Stimulated activated CD8-positive, alpha-beta memory T cell treated with anti-CD3 and anti-CD28 coated beads, Interleukin-7, amount 100 ng/mL, for 4 hours (primary cell): ENCODE measurements around the gene PADI4.

ENCODE experiments used
- DNase-seq, 2 donors: peaks; one replicate each; pipeline ENCODE4 v3.0.0-alpha.2; 2020; ENCODE audit warnings: low read depth in 2 of 2

PADI4 gene

DNA sequence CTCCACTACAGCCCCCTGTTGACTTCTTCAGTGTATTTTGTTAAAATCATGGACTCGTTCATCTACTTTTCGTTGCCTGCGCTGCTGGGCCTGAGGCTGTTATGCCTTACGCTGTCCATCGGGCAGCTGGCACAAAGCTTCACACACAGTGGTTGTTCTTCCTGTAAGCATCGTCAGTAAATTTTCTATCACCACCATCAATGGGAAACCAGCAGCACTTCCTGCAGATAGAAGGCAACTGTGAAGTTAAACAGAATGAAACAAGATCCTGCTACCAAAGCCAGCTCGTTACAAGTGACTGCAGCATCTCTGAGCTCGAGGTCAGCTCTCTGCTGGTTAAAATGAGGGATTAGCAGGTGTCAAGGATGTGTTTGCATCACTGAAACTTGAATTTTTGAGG lies 42.1 kb downstream of the PADI4 start:
- DNase-seq: no peak

DNA sequence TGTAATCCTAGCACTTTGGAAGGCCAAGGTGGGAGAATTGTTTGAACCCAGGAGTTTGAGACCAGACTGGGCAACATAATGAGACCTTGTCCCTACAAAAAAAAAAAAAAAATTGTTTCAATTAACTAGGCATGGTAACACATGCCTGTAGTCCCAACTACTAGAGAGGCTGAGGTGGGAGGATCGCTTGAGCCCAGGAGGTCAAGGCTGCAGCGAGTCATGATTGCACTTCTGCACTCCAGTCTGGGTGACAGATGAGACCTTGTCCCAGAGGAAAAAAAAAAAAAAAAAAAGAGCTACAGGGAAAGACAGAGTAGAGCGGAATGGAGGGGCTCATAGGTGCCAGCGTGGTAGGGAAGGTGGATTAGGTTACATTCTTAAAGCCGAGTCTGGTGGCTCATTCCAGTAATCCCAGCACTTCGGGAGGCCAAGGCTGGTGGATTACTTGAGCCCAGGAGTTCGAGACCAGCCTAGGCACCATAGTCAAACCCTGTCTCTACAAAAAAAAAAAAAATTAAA lies 43.0 kb downstream of the PADI4 start:
- no peak for DNase-seq

DNA sequence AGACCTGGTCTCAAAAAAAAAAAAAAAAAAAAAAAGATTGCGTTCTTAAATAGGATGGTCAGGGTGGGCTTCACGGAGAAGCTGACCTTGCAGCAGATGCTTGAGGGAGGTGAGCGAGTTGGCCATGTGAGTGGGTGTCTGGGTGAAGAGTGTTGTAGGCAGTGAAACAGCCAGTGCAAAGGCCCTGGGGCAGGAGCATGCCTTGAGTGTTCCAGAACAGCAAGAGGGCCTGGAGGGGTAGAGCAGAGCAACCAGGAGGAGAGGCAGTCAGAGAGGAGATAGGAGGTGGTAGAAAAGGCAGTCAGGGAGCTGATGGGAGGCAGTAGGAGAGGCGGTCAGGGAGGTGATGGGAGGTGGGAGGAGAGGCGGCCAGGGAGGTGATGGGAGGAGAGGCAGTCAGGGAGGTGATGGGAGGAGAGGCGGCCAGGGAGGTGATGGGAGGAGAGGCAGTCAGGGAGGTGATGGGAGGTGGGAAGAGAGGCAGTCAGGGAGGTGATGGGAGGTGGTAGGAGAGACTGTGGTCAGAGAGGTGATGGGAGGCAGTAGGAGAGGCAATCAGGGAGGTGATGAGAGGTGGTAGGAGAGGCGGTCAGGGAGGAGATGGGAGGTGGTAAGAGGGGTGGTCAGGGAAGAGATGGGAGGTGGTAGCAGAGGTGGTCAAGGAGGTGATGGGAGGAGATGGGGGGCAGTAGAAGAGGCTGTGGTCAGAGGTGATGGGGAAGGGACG lies 43.8 kb downstream of the PADI4 start:
- DNase-seq: no peak

DNA sequence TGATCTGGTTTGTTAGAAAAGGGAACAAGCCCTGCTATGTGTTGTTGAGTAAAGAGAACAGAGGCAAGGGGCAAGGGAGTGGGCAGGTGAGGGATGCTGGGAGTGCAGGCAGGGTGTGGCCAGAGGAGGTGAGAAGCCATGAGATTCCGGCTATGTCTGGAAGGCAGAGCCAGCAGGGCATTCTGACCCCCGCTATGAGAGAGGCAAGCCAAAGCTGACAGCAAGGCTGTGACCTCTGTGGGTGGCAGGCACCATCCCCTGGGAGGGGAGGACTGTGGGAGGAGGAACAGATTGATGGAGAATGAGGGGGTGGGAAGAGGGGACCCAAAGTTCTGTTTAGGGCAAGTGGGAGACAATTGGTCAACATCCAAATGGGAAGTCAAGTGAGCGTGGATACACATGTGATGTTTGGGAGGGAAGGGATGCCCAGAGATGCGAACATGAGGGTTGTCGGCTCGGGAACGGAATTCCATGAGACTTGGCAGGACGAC lies 44.5 kb downstream of the PADI4 start:
- DNase-seq: no peak

DNA sequence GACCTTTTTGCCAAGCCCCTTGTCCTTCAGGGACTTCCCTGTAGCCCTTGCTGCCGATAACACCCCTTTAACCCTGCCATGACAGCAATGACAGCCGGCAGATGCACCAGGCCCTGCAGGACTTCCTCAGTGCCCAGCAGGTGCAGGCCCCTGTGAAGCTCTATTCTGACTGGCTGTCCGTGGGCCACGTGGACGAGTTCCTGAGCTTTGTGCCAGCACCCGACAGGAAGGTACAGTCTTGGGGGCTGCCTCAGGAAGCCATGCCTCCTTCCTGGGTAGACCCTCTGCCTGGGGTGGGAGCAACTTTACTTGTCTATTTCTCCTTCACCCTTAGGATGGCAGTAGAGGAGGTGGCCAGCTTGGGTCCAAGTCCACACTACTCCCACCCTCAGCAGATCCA lies 47.9 kb downstream of the PADI4 start:
- DNase-seq: peak in 1 of 2 donors; percentile 10

DNA sequence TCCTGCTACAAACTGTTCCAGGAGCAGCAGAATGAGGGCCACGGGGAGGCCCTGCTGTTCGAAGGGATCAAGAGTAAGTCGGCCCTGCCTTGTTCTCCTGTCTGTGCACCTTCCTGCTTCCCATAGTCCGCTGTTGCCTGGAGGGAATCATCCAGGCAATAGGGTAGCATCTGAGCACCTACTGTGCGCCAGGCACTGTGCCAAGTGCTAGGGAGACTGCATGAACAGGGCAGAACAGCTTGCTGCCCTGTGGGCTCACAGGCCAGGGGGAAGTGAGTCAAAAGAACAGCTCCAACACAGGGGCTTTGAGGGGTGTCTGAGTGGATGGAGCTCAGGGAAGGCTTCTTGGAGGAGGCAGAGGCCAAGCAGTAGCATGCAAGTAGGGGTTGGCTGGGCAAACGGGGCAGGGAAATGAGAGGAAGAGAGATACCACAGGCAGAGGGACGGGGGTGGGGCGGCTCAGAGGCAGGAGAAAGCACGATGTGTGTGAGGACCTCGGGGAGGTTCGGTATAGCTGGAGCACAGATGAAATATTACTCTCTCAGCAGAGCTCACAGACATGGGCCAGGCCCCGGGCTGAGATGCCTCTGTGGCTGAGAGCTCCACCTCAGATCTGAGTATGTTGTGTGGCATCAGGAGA lies 48.5 kb downstream of the PADI4 start:
- no peak for DNase-seq

DNA sequence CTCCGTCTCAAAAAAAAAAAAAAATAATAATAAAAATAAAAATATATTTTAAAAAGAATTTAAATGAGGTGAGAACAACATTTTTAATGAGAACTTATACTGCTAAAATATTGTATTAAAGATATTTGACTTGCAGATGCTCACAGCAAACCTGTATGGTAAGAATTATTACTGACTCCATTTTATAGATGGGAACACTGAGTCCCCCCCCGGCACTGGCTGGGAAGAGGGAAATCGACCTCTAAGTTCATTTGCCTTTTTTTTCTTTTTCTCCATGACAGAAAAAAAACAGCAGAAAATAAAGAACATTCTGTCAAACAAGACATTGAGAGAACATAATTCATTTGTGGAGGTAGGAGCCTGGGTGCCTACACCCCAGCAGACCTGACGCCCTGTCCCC lies 50.6 kb downstream of the PADI4 start:
- no peak for DNase-seq

DNA sequence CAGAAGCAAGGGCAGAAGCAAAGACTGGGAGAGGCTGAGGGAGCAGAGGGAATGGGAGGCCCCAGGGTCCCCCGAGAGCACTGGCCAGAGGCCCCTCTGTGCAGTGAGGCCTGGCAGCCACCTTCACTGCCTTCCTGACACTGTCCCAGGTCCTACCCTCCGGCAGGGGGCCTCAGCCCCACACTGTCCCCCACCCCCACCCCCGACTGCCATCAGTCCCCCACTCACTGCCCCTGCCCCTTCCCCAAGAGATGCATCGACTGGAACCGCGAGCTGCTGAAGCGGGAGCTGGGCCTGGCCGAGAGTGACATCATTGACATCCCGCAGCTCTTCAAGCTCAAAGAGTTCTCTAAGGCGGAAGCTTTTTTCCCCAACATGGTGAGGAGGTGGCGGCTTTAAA lies 51.0 kb downstream of the PADI4 start:
- DNase-seq: no peak

DNA sequence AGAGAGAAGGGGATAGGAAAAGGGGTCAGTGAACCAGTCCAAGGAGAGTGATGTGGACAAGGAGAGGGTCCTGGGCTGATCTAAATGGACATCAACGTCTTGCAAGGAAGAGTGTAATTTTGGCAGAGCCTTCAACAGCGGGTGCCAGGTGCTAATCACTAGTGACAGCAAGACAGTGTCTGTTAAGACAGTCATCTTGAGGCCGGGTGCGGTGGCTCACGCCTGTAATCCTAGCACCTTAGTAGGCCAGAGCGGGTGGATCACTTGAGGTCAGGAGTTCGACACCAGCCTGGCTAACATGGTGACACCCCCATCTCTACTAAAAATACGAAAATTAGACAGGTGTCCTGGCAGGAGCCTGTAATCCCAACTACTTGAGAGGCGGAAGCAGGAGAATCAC lies 51.8 kb downstream of the PADI4 start:
- no peak for DNase-seq

DNA sequence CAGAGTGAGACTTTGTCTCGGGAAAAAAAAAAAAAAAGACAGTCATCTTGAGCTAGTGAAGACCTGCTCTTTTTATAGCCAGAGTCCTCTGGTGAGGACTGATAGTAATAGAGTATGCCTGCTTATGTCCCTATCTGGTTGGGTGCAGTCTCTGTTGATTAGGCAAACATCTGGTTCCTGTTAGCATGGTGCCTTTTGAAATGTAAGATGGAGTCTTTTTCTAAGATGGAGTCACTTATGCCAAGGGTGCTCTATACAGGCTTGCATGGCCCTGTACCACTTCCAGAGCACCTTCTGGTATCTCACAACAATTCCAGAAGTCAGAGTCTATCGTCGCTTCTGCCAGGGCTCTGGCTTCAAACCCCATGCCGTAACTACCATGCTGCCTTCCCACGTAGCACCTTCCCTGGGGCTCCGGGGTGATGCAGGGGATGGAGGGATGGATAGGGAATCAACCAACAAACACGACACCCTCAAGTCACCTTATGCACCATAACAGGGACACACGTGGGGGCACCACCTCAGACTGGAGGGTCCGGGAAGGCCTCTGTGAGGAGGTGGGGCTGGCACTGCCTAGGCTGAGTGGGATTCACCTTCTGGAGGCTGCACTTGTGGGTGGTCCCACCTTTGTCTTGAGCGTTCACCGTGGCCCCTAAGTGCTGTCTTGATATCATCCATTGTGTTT lies 52.4 kb downstream of the PADI4 start:
- DNase-seq: no peak

DNA sequence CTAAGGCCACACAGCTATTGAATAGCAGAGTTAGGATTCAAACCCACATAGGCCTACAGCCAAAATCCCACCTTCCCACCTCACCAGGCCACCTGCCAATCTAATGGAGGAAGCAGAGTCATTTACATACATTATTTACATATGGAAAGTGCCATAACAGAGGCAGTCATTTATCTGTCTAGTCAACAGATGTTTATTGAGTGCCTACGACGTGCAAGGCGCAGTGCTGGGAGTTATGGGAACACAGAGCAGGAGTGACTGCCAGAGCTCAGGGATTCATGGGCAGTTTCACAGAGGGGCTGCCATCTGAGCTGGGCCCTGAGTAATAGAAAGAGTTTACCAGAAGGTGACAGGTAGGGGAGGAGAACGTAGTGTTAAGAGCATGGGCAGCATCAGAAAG lies 53.7 kb downstream of the PADI4 start:
- no peak for DNase-seq

DNA sequence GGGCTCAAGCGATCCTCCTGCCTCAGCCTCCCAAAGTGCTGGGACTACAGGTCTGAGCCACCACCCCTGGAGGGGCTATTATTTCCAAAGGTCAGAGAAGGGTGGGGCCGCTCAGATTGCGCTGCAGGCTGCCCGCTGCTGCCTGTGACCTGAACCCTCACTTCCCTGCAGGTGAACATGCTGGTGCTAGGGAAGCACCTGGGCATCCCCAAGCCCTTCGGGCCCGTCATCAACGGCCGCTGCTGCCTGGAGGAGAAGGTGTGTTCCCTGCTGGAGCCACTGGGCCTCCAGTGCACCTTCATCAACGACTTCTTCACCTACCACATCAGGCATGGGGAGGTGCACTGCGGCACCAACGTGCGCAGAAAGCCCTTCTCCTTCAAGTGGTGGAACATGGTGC lies 55.4 kb downstream of the PADI4 start:
- DNase-seq: no peak

DNA sequence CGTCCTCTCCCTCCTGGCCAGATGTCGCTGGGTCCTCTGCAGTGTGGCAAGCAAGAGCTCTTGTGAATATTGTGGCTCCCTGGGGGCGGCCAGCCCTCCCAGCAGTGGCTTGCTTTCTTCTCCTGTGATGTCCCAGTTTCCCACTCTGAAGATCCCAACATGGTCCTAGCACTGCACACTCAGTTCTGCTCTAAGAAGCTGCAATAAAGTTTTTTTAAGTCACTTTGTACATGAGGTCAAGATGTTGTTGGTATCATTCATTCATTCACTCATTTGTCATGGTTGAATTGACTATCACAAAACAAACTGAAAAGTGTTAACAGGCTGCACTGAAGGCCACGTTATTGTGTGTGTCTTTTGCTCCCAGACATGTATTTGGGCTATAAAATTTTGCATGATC lies 55.8 kb downstream of the PADI4 start:
- DNase-seq: no peak

DNA sequence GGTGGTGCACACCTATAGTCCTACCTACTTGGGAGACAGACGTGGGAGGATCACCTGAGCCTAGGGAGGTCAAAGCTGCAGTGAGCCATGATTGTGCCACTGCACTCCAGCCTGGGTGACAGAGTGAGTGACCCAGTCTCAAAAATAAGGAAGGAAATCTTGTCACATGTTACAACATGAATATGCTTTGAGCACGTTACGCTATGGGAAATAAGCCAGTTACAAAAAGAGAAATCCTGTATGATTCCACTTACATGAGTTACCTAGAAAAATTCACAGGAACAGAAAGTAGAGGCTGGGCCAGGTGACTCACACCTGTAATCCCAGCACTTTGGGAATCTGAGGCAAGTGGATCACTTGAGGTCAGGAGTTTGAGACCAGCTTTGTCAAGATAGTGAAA lies 57.3 kb downstream of the PADI4 start:
- no peak for DNase-seq

DNA sequence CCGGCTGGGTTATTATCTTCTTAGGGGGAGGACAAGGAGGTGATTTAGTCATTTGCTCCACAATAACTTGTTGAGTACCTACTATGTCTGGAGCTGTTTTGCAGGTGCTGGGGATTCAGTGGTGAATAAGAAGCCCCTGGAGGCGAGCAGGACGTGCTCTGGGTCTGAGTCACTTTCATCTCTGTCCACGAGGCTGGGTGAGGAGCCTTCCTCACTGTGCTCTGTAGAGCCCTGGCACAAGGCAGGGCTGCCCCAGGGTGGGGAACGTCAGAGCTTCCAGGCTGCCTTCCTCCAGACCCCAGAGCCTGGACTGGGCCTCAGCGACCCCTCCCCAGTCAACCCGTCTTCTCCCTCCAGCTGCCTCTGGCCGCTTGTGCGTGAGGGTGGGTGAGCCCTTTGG lies 61.5 kb downstream of the PADI4 start:
- DNase-seq: no peak

DNA sequence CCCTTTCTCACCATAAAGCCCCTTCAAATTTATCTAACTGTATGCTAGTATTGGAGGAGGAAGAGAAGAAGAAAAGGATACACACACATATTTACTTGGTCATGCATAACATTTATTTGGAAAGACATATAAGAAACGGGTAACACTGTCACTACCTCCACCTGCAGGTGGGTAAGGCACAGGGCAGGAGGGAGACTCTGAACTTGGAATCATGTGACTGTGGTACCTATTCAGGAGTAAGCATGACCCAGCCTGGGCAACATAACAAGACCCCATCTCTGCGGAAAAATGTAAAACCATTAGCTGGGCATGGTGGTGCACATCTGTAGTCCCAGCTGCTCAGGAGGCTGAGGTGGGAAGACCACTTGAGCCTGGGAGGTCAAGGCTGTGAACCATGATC lies 62.6 kb downstream of the PADI4 start:
- no peak for DNase-seq

DNA sequence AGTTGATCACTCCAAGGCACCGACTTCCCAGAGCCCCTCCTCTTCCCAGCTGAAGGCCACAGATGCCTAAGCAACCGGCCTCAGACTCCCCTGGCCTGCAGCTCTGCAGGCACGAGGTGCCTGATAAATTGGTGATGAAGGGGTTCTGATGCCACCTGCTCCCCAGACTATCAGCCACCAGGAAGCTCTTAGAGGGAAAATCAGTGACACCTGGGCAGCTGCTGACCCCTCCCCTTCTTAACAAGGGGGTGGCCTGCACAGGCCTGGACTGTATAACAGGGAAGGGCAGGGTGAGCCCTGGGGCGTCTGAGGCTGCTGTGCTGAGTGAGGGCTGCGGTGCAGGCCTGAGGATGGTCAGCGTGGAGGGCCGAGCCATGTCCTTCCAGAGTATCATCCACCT lies 63.9 kb downstream of the PADI4 start, which contains the start of gene PADI6:
TSS of gene PADI6 (plus strand) at position 301 of the 400 bp plus-strand sequence. CDS start at position 351, 50 bp downstream.
- DNase-seq: no peak

DNA sequence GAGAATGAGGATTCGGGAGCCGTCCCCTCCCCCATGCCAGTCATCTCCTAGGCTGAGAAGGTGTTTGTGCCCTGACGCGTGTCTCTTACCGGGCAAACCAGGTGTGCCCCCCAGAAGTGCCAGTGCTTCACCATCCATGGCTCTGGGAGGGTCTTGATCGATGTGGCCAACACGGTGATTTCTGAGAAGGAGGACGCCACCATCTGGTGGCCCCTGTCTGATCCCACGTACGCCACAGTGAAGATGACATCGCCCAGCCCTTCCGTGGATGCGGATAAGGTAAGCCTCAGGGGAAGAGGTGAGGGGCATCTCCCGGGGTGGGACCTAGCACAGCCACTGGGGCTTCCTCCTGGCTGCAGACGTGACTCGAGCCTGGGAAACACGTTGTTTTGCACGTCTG lies 65.0 kb downstream of the PADI4 start:
- no peak for DNase-seq

DNA sequence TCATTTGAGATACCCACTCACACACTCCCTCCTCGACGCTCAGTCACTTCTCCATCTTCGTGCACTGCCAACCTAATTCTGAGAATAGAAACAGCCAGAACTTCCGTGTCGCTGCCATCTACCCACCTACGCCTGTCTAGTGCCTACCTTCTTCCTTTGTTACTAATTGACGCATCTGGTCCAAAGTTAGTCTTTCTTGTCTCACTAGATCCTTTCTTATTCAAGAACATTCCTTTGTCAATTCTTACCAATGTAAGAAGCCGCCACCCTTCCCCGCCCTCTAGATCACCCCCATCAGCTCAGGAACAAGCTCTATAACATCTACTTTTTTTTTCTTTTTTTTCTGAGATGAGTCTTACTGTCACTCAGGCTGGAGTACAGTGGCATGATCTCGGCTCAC lies 67.7 kb downstream of the PADI4 start:
- no peak for DNase-seq

DNA sequence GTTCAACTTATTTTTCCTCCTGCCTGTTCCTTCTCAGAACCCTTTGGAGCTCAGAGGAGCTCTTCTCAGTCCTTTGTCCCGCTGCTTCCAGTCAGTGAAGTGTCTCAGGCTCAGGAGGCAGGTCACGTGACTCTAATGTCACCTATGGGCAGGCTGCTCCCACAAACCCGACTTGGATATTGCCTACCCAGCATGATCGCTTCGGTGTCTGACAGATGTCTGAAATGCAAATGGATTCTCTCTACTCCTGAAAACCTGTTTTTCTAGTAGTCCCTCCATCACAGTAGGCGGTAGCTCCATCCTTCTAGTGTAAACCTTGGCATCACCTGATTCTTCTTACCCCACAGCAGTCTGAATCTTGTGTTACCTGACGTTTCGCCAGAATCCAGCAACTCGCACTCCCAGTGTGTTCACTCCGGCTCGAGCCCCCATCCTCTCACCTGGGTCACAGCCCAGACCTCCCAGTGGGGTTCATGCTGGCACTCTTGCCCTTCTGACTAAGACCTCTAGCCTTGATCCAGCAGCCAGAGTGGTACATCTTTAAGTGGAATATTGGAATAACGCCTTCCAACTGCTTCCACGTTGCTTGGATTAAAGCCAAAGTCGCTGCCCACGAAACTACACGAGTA lies 69.4 kb downstream of the PADI4 start:
- no peak for DNase-seq

DNA sequence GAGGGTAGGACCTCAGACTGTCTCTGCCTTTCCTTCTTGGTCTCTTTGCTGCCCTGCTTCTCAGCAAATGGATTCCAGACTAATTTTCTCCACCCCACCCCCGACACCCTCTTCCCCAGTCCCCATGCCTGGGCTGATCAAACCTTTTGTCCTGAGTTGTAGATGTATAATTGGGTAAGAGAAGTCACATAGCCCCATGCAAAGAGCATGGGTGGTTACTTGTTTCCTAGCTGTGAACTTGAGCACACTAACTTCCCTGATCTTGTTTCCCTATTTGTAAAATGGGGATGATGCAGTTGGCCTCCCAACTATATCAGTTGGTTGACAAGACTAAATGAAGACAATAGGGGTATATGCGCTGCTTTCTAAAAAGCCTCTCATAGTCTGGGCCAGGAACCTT lies 73.2 kb downstream of the PADI4 start:
- DNase-seq: no peak

DNA sequence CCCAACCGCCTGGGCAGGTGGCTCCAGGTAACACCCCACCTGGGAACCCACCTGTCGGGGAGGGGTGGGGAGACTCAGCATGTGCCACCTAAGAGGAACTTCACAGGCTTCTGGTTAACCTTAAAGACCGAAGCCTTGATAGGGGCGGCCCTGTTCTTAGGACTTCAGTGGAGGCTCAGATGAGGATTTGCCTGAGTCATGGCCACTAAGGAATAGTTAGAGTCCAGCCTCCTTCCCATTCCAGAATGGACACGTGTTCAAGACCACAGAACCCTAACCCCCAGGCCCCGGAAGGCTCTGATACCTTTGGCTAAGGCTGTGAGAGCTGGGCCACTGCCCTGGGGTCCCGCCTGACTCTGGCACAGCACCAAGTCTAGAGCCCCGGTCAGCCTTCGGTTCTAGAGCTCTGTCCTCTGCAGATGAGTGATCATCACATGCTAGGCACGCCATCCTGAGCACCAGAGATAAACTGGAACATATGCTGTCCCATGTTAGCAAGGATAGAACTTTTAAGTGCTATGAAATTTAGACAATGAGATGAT lies 84.3 kb downstream of the PADI4 start:
- no peak for DNase-seq
